NCI-H524 treated with DMSO at 0.1 percent for 48 hours (cell line): ENCODE measurements around the gene SPACDR.

Experiments
- DNase-seq: peaks from one replicate; lab custom pipeline; 2025; lab: John Stamatoyannopoulos, UW

SPACDR gene

DNA sequence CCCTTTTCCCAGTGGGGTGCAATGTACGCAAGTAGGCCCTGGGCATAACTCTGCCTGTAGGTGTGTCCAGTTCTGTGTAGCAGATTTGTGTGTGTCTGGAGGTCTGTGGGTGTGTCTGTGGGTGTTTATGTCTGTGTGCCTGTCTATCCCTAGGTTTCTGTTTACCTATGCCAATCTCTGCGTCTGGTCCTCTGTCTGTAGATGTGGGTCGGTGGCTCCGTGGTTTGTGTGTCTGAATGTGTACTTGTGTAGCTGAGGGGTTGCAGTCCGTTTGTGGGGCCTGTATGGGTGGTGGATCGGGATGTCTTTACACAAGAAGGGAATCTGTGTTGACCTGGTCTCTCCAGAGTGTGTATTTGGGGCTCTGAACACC is 20.6 kb upstream of the SPACDR start:
- no peak for DNase-seq

DNA sequence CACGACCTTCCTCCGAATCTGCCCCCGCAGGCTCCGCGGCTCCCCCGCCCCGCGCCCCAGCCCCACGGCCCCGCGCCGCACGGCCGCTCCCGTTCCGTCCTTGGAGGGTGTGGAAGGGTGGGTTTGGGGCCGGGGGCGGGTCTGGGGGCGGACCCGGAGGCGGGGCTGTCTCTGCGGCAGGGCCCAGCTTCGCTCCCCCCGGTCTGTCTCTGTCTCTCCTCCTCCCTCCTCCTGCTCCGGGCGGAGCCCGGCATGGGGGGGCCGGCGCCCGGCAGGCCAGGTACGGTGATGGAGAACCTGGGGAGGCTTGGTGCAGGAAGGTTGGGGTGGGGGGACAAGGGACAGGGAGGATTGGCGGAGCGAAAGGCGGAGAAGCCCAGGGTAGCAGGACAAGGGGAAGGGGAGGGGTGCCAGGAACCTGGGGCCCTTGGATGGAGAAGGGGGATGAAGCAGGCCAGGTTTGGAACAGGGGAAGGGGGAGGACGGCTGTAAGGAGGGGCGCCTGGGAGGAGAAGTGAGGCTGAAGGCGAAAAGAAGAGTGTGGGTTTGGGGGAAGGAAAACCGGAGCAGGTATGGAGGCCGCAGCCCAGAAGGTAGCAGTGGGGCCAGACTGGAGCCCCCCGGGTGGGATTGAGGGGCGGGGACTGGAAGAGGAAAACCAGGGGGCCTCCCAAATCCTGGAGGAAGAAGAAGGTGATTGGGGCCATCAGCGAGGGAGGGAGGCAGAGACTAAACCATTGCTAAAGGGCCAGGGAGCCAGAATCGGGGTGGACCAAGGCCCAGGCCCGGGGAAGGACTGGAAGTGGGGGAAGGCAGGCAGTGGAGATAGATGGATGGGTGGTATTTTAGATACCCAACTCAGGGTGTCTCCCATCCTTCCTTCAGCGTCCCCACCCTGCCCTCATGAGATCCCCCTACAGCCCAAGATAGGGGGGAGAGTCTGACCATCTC is 19.9 kb upstream of the SPACDR start, which contains the start of gene NYAP1:
Gene NYAP1 (plus strand): TSS at position 206 of the 951 bp plus-strand sequence. CDS start 1,385 bp downstream, outside the sequence.
- no peak for DNase-seq

DNA sequence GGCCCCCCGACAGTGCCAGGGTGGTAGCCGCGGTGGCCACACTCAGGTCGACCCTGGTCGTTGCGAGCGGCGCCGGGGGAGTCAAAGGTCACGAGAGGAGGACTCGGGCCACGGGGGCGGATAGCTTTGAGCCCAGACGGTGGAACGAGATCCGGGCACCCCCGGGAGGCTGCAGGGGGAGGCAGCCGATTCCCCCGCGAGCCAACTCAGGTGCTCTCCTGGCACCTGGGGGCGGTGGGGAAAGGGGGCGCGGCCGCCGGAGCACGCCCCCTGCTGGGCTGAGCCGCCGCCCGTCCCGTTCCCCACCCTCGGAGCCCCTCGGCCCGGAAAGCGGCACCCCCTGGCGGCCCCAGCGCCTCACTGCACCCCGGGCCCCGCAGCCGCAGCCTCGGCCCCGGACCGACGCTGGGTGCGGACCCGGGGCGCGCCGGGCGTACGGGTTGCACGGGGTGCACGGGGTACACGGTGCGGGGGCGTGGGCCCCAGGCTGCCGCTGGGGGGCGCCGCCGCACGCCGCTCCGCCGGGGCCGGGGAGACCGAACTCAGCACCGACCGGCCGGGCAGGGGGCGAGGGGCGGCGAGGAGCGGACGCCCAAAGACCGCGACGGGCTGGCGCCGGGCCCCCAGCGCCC is 19.1 kb upstream of the SPACDR start:
- no peak for DNase-seq

GRCh38 chr7:100482728-100483089 is 18.6 kb upstream of the SPACDR start:
- DNase-seq, result no peak

GRCh38 chr7:100481466-100481865 is 17.4 kb upstream of the SPACDR start:
- DNase-seq, result no peak

DNA sequence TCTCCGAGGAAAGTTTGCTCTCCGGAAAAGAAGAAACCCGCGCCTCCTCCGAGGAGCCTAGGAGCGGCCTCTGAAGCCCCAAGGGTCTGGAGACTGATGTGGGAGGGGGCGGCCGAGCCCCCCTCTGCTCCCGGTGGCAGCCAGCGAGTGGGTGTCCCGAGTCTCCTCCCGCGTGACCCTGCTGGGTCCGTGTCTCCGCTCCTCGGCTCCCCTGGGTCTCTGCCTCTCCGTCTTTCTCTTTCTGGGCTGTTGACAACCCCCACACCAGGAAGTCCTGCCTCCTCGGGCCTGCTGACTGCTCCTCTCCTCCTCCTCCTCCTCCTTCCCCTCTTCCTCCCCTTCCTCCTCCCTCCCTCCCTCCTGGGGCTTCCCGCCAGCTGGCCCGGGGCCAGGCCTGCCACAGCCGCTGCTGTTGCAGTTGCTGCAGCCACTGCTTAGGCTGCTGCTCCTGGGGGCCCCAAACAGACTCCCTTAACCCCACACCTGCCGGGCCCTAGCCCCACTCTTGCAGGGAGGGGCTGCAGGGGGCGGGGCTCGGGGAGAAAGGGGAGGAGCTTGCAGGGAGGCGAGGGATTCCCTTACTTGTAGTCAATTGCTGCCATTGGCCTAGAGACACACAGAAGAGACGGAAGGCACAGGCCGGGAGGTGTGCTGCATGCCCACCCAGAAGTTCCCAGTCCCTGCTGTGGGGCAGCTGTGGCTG is 15.0 kb upstream of the SPACDR start, which contains the start of gene TSC22D4:
Gene TSC22D4 (minus strand): TSS at position 257 of the 703 bp plus-strand sequence. CDS start 1,176 bp downstream, outside the sequence.
- DNase-seq, result peak; percentile 50

DNA sequence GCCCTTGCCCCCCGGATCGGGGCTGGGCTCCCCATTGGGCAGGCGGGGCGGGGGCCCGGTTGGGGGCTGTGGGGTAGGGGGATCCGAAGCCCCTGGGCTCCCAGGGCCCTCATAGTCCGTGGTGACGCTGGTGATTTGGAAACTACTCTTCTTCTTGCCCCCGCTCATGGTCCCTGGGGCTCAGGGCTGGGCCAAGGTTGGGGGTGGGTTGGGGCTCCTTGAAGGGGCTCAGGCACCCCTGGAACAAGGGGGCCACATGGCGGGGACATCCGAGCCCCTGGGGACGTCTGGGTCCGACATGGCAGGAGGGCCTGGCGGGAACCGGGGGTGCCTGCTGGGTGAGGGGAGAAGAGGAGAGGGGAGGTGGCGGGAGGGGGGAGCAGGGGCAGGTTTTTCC is 13.8 kb upstream of the SPACDR start:
- DNase-seq, result no peak

- no peak for DNase-seq
Measured at GRCh38 chr7:100476903-100477870, 13.1 kb upstream of the SPACDR start.

DNA sequence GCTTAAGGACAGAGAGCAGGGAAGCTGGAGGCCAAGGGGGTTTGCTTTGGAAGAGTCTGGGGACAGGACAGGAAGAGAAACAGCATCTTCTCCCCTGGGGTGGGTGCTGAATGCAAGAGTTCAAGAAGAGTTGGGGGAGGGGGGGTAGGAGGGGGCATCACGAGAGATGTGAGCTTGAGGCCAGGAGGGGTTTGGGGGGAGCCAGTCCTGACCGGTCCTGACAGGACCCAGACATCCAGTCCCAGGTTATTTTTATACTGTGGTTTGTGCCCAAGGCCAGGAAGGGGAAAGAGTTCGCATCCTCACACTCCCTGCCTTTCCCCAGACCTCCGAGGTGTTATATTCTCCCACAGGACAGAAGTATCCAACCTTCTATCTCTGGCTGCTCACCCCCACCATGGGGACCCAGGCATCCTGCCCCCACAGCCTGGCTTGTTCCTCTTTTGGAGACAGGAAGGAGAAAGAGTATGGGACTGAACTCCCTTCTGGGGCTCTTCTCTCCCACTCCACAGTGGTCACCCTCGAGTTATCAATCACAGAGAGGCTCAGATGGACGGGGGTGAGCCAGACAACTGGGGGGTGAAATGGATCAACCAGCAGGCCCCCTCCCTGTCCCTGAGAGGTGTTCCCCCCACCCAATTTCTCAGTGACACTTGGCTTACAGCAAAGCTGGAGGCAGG is 12.2 kb upstream of the SPACDR start:
- DNase-seq, result no peak

- DNase-seq, result no peak
Measured at GRCh38 chr7:100475549-100475948, 11.5 kb upstream of the SPACDR start.

DNA sequence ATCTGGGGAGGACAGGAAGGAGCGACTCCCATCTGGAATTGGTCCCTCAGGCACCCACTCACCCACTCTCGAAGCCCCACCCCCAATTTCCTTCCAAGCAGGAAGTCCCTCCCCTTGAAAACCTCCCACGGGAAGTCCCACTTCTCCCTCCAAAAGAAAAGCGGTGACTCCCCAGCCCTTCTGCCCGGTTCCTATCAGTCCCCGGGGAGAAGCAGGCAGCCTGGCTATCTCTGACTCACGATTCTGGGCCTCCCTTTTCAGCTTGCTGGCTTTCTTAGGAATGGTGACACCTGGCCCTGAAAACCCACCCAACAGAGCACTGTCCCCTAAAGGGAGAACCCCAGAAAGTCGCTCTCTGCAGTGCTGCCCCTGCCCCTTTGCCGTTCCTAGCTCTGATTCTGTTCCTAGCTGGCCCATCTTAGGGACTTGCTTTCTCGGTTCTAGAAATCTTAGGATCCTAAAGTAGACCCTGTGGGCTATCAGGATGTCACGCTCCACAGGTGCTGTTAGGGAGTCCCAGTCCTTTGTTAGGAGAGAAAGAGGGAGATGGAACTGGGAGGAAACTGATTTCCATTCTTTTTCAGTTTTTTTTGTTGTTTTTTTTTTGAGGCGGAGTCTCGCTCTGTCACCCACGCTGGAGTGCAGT is 8.9 kb upstream of the SPACDR start:
- no peak for DNase-seq

- no peak for DNase-seq
Measured at GRCh38 chr7:100472121-100472851, 8.2 kb upstream of the SPACDR start.

GRCh38 chr7:100471021-100471420 is 7.0 kb upstream of the SPACDR start:
- DNase-seq, result no peak

- DNase-seq, result no peak
Measured at GRCh38 chr7:100469227-100470044, 5.4 kb upstream of the SPACDR start.

- DNase-seq, result no peak
Measured at GRCh38 chr7:100467638-100468373, 3.7 kb upstream of the SPACDR start.

- DNase-seq, result no peak
Measured at GRCh38 chr7:100466653-100467605, 2.9 kb upstream of the SPACDR start.
